Gastroesophageal sphincter (tissue), 3 donors: ENCODE results near the gene KDM4C.

Experiments
- POLR2AphosphoS5 ChIP-seq: sonication (generic); formaldehyde crosslinking; IDR thresholded peaks from one replicate; pipeline ENCODE4 v1.6.1; 2017; ENCODE audit warnings: antibody characterized with exemption
- TF ChIP-seq, protein P1 (sequence below), 4 experiments: fragments of 200-600 bp in 2 of 4; fragments of 450-650 bp in 2 of 4; sonication (generic) in 1 of 4; IDR thresholded peaks; one replicate each; pipeline ENCODE4 v1.5.1; 2017 to 2019; ENCODE audit warnings: antibody characterized with exemption in 4 of 4, mild to moderate bottlenecking in 2 of 4, moderate library complexity in 2 of 4

GRCh38 chr9:7177383-7177782, 419.6 kb downstream of the KDM4C start:
- TF ChIP-seq, protein P1, sequence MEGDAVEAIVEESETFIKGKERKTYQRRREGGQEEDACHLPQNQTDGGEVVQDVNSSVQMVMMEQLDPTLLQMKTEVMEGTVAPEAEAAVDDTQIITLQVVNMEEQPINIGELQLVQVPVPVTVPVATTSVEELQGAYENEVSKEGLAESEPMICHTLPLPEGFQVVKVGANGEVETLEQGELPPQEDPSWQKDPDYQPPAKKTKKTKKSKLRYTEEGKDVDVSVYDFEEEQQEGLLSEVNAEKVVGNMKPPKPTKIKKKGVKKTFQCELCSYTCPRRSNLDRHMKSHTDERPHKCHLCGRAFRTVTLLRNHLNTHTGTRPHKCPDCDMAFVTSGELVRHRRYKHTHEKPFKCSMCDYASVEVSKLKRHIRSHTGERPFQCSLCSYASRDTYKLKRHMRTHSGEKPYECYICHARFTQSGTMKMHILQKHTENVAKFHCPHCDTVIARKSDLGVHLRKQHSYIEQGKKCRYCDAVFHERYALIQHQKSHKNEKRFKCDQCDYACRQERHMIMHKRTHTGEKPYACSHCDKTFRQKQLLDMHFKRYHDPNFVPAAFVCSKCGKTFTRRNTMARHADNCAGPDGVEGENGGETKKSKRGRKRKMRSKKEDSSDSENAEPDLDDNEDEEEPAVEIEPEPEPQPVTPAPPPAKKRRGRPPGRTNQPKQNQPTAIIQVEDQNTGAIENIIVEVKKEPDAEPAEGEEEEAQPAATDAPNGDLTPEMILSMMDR (IDR thresholded peaks at IDR 0.05): no peak
- no peak for TF ChIP-seq POLR2AphosphoS5
